HepG2 (cell line): ENCODE measurements around the gene DNASE1. TPM values are rescaled to one million over a fixed set of nuclear protein-coding genes. Genes with fewer than 3 reads are reported as not detected.

Source experiments
- ARNT2 ChIP-seq: sonication (generic); formaldehyde crosslinking; IDR thresholded peaks from 2 replicates; pipeline ENCODE4 v1.8.0; 2022; ENCODE audit warnings: mild to moderate bottlenecking, low read depth, missing genetic modification reagents, moderate library complexity
- DNMT1 ChIP-seq: sonication (generic); formaldehyde crosslinking; IDR thresholded peaks from 2 replicates; pipeline ENCODE4 v1.5.1; 2020; ENCODE audit warnings: mild to moderate bottlenecking, missing genetic modification reagents
- ELF4 ChIP-seq: sonication (generic); formaldehyde crosslinking; IDR thresholded peaks from 2 replicates; pipeline ENCODE4 v1.5.0; 2020; ENCODE audit warnings: missing genetic modification reagents, mild to moderate bottlenecking, moderate library complexity, borderline replicate concordance
- HNRNPLL ChIP-seq: fragments of 200-400 bp; formaldehyde crosslinking; IDR thresholded peaks from 2 replicates; pipeline ENCODE4 v1.6.1; 2017; ENCODE audit warnings: mild to moderate bottlenecking, low read depth, low read length; ENCODE audit not compliant: poor library complexity, severe bottlenecking
- JUND ChIP-seq: sonication (generic); formaldehyde crosslinking; IDR thresholded peaks from 2 replicates; pipeline ENCODE4 v1.8.0; 2022; ENCODE audit warnings: mild to moderate bottlenecking, missing genetic modification reagents
- MAF1 ChIP-seq: sonication (generic); formaldehyde crosslinking; IDR thresholded peaks from 2 replicates; pipeline ENCODE4 v1.5.0; 2020; ENCODE audit warnings: missing genetic modification reagents, borderline replicate concordance
- MIXL1 ChIP-seq: IDR thresholded peaks from 2 replicates; pipeline ENCODE4 v1.6.1; 2016
- RARA ChIP-seq: IDR thresholded peaks from 2 replicates; pipeline ENCODE4 v1.6.1; 2016; ENCODE audit warnings: missing genetic modification reagents, missing compliant biosample characterization
- SMYD3 ChIP-seq: sonication (generic); formaldehyde crosslinking; IDR thresholded peaks from 2 replicates; pipeline ENCODE4 v1.8.1; 2023; ENCODE audit warnings: mild to moderate bottlenecking, missing genetic modification reagents
- SNRNP70 ChIP-seq: fragments of 200-400 bp; formaldehyde crosslinking; IDR thresholded peaks from 2 replicates; pipeline ENCODE4 v1.6.1; 2017; ENCODE audit warnings: mild to moderate bottlenecking, low read depth, low read length, moderate library complexity
- TBL1XR1 ChIP-seq: fragments of 150-350 bp; IDR thresholded peaks from 2 replicates; pipeline ENCODE4 v1.6.1; 2014; ENCODE audit warnings: borderline replicate concordance, low read length; ENCODE audit not compliant: partially characterized antibody
- ZBTB7A ChIP-seq: sonication (generic); formaldehyde crosslinking; IDR thresholded peaks from 2 replicates; pipeline ENCODE4 v1.8.0; 2022; ENCODE audit warnings: mild to moderate bottlenecking, missing genetic modification reagents
- ZFP36 ChIP-seq: fragments of 150-350 bp; IDR thresholded peaks from 2 replicates; pipeline ENCODE4 v1.6.1; 2018; ENCODE audit warnings: borderline replicate concordance, low read length, low read depth; ENCODE audit not compliant: partially characterized antibody
- ZNF180 ChIP-seq: sonication (generic); formaldehyde crosslinking; IDR thresholded peaks from 2 replicates; pipeline ENCODE4 v1.4.0; 2020; ENCODE audit warnings: low read depth, missing genetic modification reagents, borderline replicate concordance
- ZNF251 ChIP-seq: sonication (generic); formaldehyde crosslinking; IDR thresholded peaks from 2 replicates; pipeline ENCODE4 v1.9.0; 2021; ENCODE audit warnings: mild to moderate bottlenecking, missing genetic modification reagents
- ZNF546 ChIP-seq: sonication (generic); formaldehyde crosslinking; conservative IDR thresholded peaks from 2 replicates; pipeline ENCODE4 v1.8.1; 2023; ENCODE audit warnings: mild to moderate bottlenecking, missing genetic modification reagents
- ZSCAN12 ChIP-seq: sonication (generic); formaldehyde crosslinking; IDR thresholded peaks from 2 replicates; pipeline ENCODE4 v1.9.0; 2021; ENCODE audit warnings: mild to moderate bottlenecking, missing genetic modification reagents
- ZSCAN22 ChIP-seq: sonication (generic); formaldehyde crosslinking; IDR thresholded peaks from 2 replicates; pipeline ENCODE4 v1.4.0; 2020; ENCODE audit warnings: mild to moderate bottlenecking, missing genetic modification reagents
- polyA plus RNA-seq, 8 experiments: library from polyadenylated mRNA; depleted of rRNA in 3 of 8; stranded (reverse) in 7 of 8; unstranded in 1 of 8; fragments of >200 nt; fragmentation: Illumina TruSeq in 4 of 8; extraction: Trizol in 4 of 8; gene quantifications; 2 replicates each; pipeline versions ENCODE4 v1.2.1 to v1.2.3, GENCODE V29; 2011 to 2016; ENCODE audit warnings: low read depth in 4 of 8, missing spikeins in 1 of 8, mixed read lengths in 1 of 8; ENCODE audit not compliant: insufficient read depth in 1 of 8
- total RNA-seq, 5 experiments: library from RNA; depleted of rRNA; stranded (reverse); fragments of >200 nt; fragmentation: Illumina TruSeq; extraction: Trizol; gene quantifications; 2 replicates each; pipeline ENCODE4 v1.2.3, GENCODE V29; 2016; ENCODE audit warnings: low read depth in 1 of 5
- TF ChIP-seq, protein P1 (sequence below): IDR thresholded peaks from 2 replicates; pipeline ENCODE4 v1.6.1; 2016; ENCODE audit warnings: control low read depth
- TF ChIP-seq, protein P2 (sequence below): sonication (generic); formaldehyde crosslinking; IDR thresholded peaks from 2 replicates; pipeline ENCODE4 v1.8.0; 2023; ENCODE audit warnings: mild to moderate bottlenecking, missing genetic modification reagents
- TF ChIP-seq, protein P3 (sequence below): sonication (generic); formaldehyde crosslinking; conservative IDR thresholded peaks from 2 replicates; pipeline ENCODE4 v1.8.0; 2022; ENCODE audit warnings: mild to moderate bottlenecking, moderate library complexity, missing genetic modification reagents
- TF ChIP-seq, protein P4 (sequence below): IDR thresholded peaks from 2 replicates; pipeline ENCODE4 v1.6.1; 2018; ENCODE audit warnings: missing genetic modification reagents, mild to moderate bottlenecking, missing compliant biosample characterization
- TF ChIP-seq, protein P5 (sequence below): sonication (generic); formaldehyde crosslinking; IDR thresholded peaks from 2 replicates; pipeline ENCODE4 v1.5.1; 2020; ENCODE audit warnings: missing genetic modification reagents, mild to moderate bottlenecking, borderline replicate concordance
- TF ChIP-seq, protein P6 (sequence below): IDR thresholded peaks from 2 replicates; pipeline ENCODE4 v1.6.1; 2016
- TF ChIP-seq, protein P7 (sequence below): sonication (generic); formaldehyde crosslinking; IDR thresholded peaks from 2 replicates; pipeline ENCODE4 v1.5.0; 2020; ENCODE audit warnings: missing genetic modification reagents

Gene DNASE1
- total and polyA plus RNA-seq, 2 of the 13 experiments (the other 11 are each of a cell fraction or from before 2014, with no cell fraction given) = 7.1 to 11.1 TPM

DNA sequence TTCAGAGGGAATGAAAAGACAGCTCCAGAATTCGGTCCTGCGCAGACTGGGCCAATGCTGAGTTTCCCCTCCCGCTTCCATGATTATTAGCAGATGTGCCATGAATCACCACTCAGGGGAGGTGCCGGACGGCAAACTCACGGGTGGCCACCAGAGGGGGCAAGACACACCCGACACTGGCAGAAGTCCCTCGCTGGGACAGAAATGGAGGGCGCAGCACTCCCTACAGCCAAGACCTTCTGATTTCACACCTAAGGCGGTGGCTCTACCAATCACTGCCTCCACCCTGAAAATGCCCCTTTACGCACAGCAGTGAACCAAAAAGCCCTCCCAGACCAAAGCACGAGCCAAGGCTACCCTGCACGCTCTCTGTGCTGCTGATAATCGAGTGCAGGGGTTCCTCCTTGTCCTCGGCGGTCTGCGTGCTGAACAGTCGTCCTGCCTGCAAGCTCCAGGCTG is 36.0 kb downstream of the DNASE1 start (continued):
- TF ChIP-seq ZSCAN12 (no peak), ELF4 (CRISPR knock-in tag) (no peak), ARNT2 (CRISPR knock-in tag) (no peak), DNMT1 (no peak), SNRNP70 (no peak), MAF1 (CRISPR knock-in tag) (no peak), ZFP36 (no peak), RARA (CRISPR knock-in tag) (0 out of 2 replicates have a peak, but pooled peaks have one; percentile 14), JUND (CRISPR knock-in tag) (no peak), TBL1XR1 (no peak), ZBTB7A (CRISPR knock-in tag) (no peak), ZSCAN22 (CRISPR knock-in tag) (no peak), MIXL1 (no peak), SMYD3 (CRISPR knock-in tag) (no peak), ZNF546 (CRISPR knock-in tag) (no peak), ZNF251 (CRISPR knock-in tag) (no peak), HNRNPLL (no peak), ZNF180 (CRISPR knock-in tag) (no peak)
- TF ChIP-seq, protein P1, sequence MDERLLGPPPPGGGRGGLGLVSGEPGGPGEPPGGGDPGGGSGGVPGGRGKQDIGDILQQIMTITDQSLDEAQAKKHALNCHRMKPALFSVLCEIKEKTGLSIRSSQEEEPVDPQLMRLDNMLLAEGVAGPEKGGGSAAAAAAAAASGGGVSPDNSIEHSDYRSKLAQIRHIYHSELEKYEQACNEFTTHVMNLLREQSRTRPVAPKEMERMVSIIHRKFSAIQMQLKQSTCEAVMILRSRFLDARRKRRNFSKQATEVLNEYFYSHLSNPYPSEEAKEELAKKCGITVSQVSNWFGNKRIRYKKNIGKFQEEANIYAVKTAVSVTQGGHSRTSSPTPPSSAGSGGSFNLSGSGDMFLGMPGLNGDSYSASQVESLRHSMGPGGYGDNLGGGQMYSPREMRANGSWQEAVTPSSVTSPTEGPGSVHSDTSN (CRISPR knock-in tag) = no peak
- TF ChIP-seq, protein P2, sequence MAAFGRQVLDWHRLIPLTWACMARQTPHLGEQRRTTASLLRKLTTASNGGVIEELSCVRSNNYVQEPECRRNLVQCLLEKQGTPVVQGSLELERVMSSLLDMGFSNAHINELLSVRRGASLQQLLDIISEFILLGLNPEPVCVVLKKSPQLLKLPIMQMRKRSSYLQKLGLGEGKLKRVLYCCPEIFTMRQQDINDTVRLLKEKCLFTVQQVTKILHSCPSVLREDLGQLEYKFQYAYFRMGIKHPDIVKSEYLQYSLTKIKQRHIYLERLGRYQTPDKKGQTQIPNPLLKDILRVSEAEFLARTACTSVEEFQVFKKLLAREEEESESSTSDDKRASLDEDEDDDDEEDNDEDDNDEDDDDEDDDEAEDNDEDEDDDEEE (CRISPR knock-in tag) = no peak
- TF ChIP-seq, protein P3, sequence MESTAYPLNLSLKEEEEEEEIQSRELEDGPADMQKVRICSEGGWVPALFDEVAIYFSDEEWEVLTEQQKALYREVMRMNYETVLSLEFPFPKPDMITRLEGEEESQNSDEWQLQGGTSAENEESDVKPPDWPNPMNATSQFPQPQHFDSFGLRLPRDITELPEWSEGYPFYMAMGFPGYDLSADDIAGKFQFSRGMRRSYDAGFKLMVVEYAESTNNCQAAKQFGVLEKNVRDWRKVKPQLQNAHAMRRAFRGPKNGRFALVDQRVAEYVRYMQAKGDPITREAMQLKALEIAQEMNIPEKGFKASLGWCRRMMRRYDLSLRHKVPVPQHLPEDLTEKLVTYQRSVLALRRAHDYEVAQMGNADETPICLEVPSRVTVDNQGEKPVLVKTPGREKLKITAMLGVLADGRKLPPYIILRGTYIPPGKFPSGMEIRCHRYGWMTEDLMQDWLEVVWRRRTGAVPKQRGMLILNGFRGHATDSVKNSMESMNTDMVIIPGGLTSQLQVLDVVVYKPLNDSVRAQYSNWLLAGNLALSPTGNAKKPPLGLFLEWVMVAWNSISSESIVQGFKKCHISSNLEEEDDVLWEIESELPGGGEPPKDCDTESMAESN (CRISPR knock-in tag) = no peak
- TF ChIP-seq, protein P4, sequence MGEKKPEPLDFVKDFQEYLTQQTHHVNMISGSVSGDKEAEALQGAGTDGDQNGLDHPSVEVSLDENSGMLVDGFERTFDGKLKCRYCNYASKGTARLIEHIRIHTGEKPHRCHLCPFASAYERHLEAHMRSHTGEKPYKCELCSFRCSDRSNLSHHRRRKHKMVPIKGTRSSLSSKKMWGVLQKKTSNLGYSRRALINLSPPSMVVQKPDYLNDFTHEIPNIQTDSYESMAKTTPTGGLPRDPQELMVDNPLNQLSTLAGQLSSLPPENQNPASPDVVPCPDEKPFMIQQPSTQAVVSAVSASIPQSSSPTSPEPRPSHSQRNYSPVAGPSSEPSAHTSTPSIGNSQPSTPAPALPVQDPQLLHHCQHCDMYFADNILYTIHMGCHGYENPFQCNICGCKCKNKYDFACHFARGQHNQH (CRISPR knock-in tag) = no peak
- TF ChIP-seq, protein P5, sequence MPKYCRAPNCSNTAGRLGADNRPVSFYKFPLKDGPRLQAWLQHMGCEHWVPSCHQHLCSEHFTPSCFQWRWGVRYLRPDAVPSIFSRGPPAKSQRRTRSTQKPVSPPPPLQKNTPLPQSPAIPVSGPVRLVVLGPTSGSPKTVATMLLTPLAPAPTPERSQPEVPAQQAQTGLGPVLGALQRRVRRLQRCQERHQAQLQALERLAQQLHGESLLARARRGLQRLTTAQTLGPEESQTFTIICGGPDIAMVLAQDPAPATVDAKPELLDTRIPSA (CRISPR knock-in tag) = no peak
- TF ChIP-seq, protein P6, sequence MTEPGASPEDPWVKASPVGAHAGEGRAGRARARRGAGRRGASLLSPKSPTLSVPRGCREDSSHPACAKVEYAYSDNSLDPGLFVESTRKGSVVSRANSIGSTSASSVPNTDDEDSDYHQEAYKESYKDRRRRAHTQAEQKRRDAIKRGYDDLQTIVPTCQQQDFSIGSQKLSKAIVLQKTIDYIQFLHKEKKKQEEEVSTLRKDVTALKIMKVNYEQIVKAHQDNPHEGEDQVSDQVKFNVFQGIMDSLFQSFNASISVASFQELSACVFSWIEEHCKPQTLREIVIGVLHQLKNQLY = no peak
- TF ChIP-seq, protein P7, sequence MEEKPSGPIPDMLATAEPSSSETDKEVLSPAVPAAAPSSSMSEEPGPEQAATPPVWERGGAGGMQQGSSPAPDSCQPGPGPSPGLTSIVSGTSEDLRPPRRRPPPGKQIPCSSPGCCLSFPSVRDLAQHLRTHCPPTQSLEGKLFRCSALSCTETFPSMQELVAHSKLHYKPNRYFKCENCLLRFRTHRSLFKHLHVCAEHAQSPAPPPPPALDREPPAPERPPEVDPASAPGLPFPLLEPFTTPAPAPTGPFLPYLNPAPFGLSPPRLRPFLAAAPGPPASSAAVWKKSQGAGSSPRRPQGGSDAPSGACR = no peak
